LNCAP (cell line): ENCODE measurements around the gene ANKH.

ENCODE experiments used
- CTCF ChIP-seq: fragments of 450-650 bp; IDR thresholded peaks from 2 replicates; pipeline ENCODE4 v1.5.1; 2017; ENCODE audit warnings: mild to moderate bottlenecking

Gene ANKH

GRCh38 chr5:14706615-14707021 is 165.0 kb downstream of the ANKH start:
- TF ChIP-seq CTCF, result no peak

GRCh38 chr5:14705556-14705955 is 166.0 kb downstream of the ANKH start:
- no peak for TF ChIP-seq CTCF

- TF ChIP-seq CTCF, result no peak
Measured at GRCh38 chr5:14702238-14702839, 169.2 kb downstream of the ANKH start.

- no peak for TF ChIP-seq CTCF
Measured at GRCh38 chr5:14701556-14701955, 170.0 kb downstream of the ANKH start.

GRCh38 chr5:14700478-14701436 is 170.8 kb downstream of the ANKH start:
- TF ChIP-seq CTCF, result no peak

GRCh38 chr5:14699807-14700400 is 171.7 kb downstream of the ANKH start:
- no peak for TF ChIP-seq CTCF

- TF ChIP-seq CTCF, result no peak
Measured at GRCh38 chr5:14699159-14699558, 172.4 kb downstream of the ANKH start.
